ENCODE measurements around the gene USP31. TPM values are rescaled to one million over a fixed set of nuclear protein-coding genes. Genes with fewer than 3 reads are reported as not detected.
"Not testable (repeated sequence)": the region's sequence is repeated elsewhere in the genome, so short reads cannot be mapped to it uniquely, and the experiment has no call there.

The USP31 gene
- total RNA-seq, 1 experiment from 2014 or later = 6.7 TPM

- Histone ChIP-seq H3K9me3 (ENCODE audit: low read length) (no peaks in the 10 kb centered on the region), H3K36me3 (ENCODE audit: low read depth, low read length) (no peaks in the 10 kb centered on the region), H3K27ac (ENCODE audit: low read length) (no peak overlapping the region), H3K27me3 (ENCODE audit: low read length) (no peaks in the 10 kb centered on the region), H3K4me2 (ENCODE audit: low read length) (no peak overlapping the region), H4K20me1 (ENCODE audit: low read length) (no peaks in the 10 kb centered on the region), H2AFZ (ENCODE audit: low read length) (no peak overlapping the region), H3K9me2 (replicated peaks; ENCODE audit: low read length) (no peaks in the 10 kb centered on the region), H3K79me2 (ENCODE audit: low read length) (no peaks in the 10 kb centered on the region), H3K4me3 (ENCODE audit: low read length) (no peak overlapping the region), H3K4me1 (ENCODE audit: insufficient read depth, low read length) (no peaks in the 10 kb centered on the region), H3K9ac (ENCODE audit: low read length) (no peak overlapping the region), H3F3A (ENCODE audit: low read length, unreplicated experiment) (no peaks in the 10 kb centered on the region)
- ChIA-PET POLR2A (ENCODE audit: unreplicated experiment) (interaction anchor here (0.6 kb wide), 1 partner anchor 10 kb away, joined by 4 read pairs; no protein-coding TSS in a partner anchor), CTCF (no interaction called here)
- TF ChIP-seq EZH2 (IDR thresholded peaks at IDR 0.05; ENCODE audit: low read length, unreplicated experiment) (no peak), CTCF (conservative IDR thresholded peaks at IDR 0.05; ENCODE audit: low read depth, low read length) (no peak), EZH2phosphoT487 (IDR thresholded peaks at IDR 0.05; ENCODE audit: borderline replicate concordance, low read length) (no peak)
- intact Hi-C loops (cut with micrococcal nuclease) = no loop called here
- no TSS peak for BruUV-seq (replicated peaks)
- no peak for ATAC-seq
- no peak for DNase-seq
Measured at GRCh38 chr16:23101012-23101550, 48.2 kb downstream of the USP31 start.

- ATAC-seq; intact Hi-C loops (cut with micrococcal nuclease); H3K9me3 ChIP-seq (ENCODE audit: low read length): not testable (repeated sequence)
Measured at GRCh38 chr16:23096450-23096849, 52.8 kb downstream of the USP31 start.

DNA sequence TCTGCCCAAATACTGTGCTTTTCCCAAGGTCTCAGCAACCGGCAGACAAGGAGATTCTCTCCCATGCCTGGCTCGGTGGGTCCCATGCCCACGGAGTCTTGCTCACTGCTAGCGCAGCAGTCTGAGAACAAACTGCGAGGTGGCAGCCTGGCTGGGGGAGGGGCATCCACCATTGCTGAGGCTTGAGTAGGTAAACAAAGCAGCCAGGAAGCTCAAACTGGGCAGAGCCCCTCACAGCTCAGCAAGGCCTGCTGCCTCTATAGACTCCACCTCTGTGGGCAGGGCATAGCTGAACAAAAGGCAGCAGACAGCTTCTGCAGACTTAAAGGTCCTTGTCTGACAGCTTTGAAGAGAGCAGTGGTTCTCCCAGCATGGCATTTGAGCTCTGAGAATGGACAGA, 55.1 kb downstream of the USP31 start:
- H3K4me2 ChIP-seq (ENCODE audit: low read length); H3K9me2 ChIP-seq (replicated peaks; ENCODE audit: low read length); POLR2A ChIA-PET (ENCODE audit: unreplicated experiment); H3K9me3 ChIP-seq (ENCODE audit: low read length); H3K9ac ChIP-seq (ENCODE audit: low read length); BruUV-seq (replicated peaks); H4K20me1 ChIP-seq (ENCODE audit: low read length); ATAC-seq; H3K27me3 ChIP-seq (ENCODE audit: low read length); intact Hi-C loops (cut with micrococcal nuclease); H2AFZ ChIP-seq (ENCODE audit: low read length); H3K4me3 ChIP-seq (ENCODE audit: low read length); H3F3A ChIP-seq (ENCODE audit: low read length, unreplicated experiment); CTCF ChIA-PET; H3K79me2 ChIP-seq (ENCODE audit: low read length); H3K36me3 ChIP-seq (ENCODE audit: low read depth, low read length); H3K4me1 ChIP-seq (ENCODE audit: insufficient read depth, low read length); DNase-seq; H3K27ac ChIP-seq (ENCODE audit: low read length): not testable (repeated sequence)

More at GRCh38 chr16:23096450-23096849, 52.8 kb downstream of the USP31 start:
- H3F3A ChIP-seq (ENCODE audit: low read length, unreplicated experiment); CTCF ChIA-PET; H4K20me1 ChIP-seq (ENCODE audit: low read length); DNase-seq; H3K9ac ChIP-seq (ENCODE audit: low read length); H2AFZ ChIP-seq (ENCODE audit: low read length); H3K4me3 ChIP-seq (ENCODE audit: low read length); H3K9me2 ChIP-seq (replicated peaks; ENCODE audit: low read length); H3K4me1 ChIP-seq (ENCODE audit: insufficient read depth, low read length); H3K27me3 ChIP-seq (ENCODE audit: low read length); H3K27ac ChIP-seq (ENCODE audit: low read length); H3K4me2 ChIP-seq (ENCODE audit: low read length); H3K79me2 ChIP-seq (ENCODE audit: low read length); BruUV-seq (replicated peaks); H3K36me3 ChIP-seq (ENCODE audit: low read depth, low read length); POLR2A ChIA-PET (ENCODE audit: unreplicated experiment): not testable (repeated sequence)

DNA sequence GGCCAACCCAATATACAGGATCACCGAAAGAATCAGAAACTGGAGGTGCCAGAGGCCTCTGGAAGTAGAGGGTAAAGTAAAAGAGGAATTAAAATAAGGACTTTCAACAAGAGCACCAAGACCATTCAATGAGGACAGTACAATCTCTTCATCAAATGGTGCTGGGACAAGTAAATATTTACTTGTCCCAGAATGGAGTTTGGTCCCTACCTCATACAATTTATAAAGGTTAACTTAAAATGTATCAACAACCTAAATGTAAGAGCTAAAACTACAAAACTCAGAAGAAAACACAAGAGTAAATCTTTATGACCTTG, 56.5 kb downstream of the USP31 start:
- no peak for TF ChIP-seq EZH2 (IDR thresholded peaks at IDR 0.05; ENCODE audit: low read length, unreplicated experiment)
- TF ChIP-seq CTCF (conservative IDR thresholded peaks at IDR 0.05; ENCODE audit: low read depth, low read length) = no peak
- TF ChIP-seq EZH2phosphoT487 (IDR thresholded peaks at IDR 0.05; ENCODE audit: borderline replicate concordance, low read length) = no peak
- no peaks in the 10 kb centered on the region for H4K20me1 ChIP-seq (ENCODE audit: low read length)
- H3F3A ChIP-seq (ENCODE audit: low read length, unreplicated experiment) = no peaks in the 10 kb centered on the region
- no peak overlapping the region for H3K4me2 ChIP-seq (ENCODE audit: low read length)
- H2AFZ ChIP-seq (ENCODE audit: low read length) = no peak overlapping the region
- ChIA-PET CTCF (no interaction called here), POLR2A (ENCODE audit: unreplicated experiment) (no interaction called here)
- H3K4me3 ChIP-seq (ENCODE audit: low read length) = no peak overlapping the region
- BruUV-seq (replicated peaks) = no TSS peak
- no peaks in the 10 kb centered on the region for H3K27me3 ChIP-seq (ENCODE audit: low read length)
- no peak overlapping the region for H3K9ac ChIP-seq (ENCODE audit: low read length)
- ATAC-seq (no peak), DNase-seq (no peak)
- intact Hi-C loops (cut with micrococcal nuclease) = no loop called here
- no peaks in the 10 kb centered on the region for H3K79me2 ChIP-seq (ENCODE audit: low read length)
- no peaks in the 10 kb centered on the region for H3K4me1 ChIP-seq (ENCODE audit: insufficient read depth, low read length)
- no peaks in the 10 kb centered on the region for H3K9me2 ChIP-seq (replicated peaks; ENCODE audit: low read length)
- peaks cover 4% of the 10 kb centered on the region; the same call in 1 of the 2 replicates for H3K36me3 ChIP-seq (ENCODE audit: low read depth, low read length)
- H3K9me3 ChIP-seq (ENCODE audit: low read length) = no peaks in the 10 kb centered on the region
- H3K27ac ChIP-seq (ENCODE audit: low read length) = no peak overlapping the region
